HEK293 (cell line): Measurements from ENCODE around the gene RTN1.

ENCODE experiments used
- CTCF ChIA-PET: fragments of 350-600 bp; formaldehyde crosslinking; extraction: SDS; loops from one replicate; lab custom pipeline; 2021; ENCODE audit warnings: antibody characterized with exemption; lab: Yijun Ruan, JAX
- POLR2A ChIA-PET: fragments of 300-600 bp; formaldehyde crosslinking; extraction: SDS; loops from one replicate; lab custom pipeline; 2020; ENCODE audit warnings: antibody characterized with exemption, inconsistent platforms; lab: Yijun Ruan, JAX
- H3K27ac ChIP-seq: fragments of 200-500 bp; sonication (Bioruptor generic); 2 replicates; pipeline ENCODE4 v1.5.1; 2014; ENCODE audit warnings: low read depth, low read length, control low read depth, inconsistent platforms; ENCODE audit errors: extremely low read depth
- H3K36me3 ChIP-seq, 2 experiments: fragments of 200-500 bp in 1 of 2; sonication (Bioruptor generic) in 1 of 2; 1 replicate in 1 of 2; 2 replicates in 1 of 2; pipeline ENCODE4 v1.5.1; 2014 to 2017; ENCODE audit warnings: inconsistent platforms in 2 of 2, low read length in 2 of 2; ENCODE audit not compliant: control insufficient read depth in 2 of 2, insufficient read depth in 1 of 2
- H3K4me1 ChIP-seq: fragments of 200-500 bp; sonication (Bioruptor generic); 2 replicates; pipeline ENCODE4 v1.5.1; 2014; ENCODE audit warnings: mild to moderate bottlenecking, low read length, inconsistent platforms; ENCODE audit not compliant: control insufficient read depth, insufficient read depth
- H3K4me3 ChIP-seq: 2 replicates; pipeline ENCODE4 v1.5.1; 2011; ENCODE audit warnings: low read depth, mild to moderate bottlenecking, control low read depth, low read length, moderate library complexity
- H3K9me3 ChIP-seq: fragments of 200-500 bp; sonication (Bioruptor generic); 2 replicates; pipeline ENCODE4 v1.5.1; 2014; ENCODE audit warnings: low read depth, low read length, inconsistent platforms; ENCODE audit not compliant: control insufficient read depth, insufficient read depth
- AEBP2 ChIP-seq: fragments of 450-650 bp; formaldehyde crosslinking; IDR thresholded peaks from 2 replicates; pipeline ENCODE4 v1.5.1; 2016; ENCODE audit warnings: missing biosample characterization, missing genetic modification characterization, borderline replicate concordance
- FEZF1 ChIP-seq: fragments of 450-650 bp; formaldehyde crosslinking; IDR thresholded peaks from 2 replicates; pipeline ENCODE4 v1.5.1; 2016; ENCODE audit warnings: missing biosample characterization, missing genetic modification characterization
- HOXA7 ChIP-seq: sonication (generic); formaldehyde crosslinking; IDR thresholded peaks from 2 replicates; pipeline ENCODE4 v1.8.1; 2022; ENCODE audit warnings: missing genetic modification reagents, borderline replicate concordance
- ZBTB10 ChIP-seq: fragments of 450-650 bp; formaldehyde crosslinking; IDR thresholded peaks from 2 replicates; pipeline ENCODE4 v1.5.1; 2016; ENCODE audit warnings: missing biosample characterization, missing genetic modification characterization
- ZNF10 ChIP-seq: fragments of 450-650 bp; formaldehyde crosslinking; IDR thresholded peaks from 2 replicates; pipeline ENCODE4 v1.5.1; 2017; ENCODE audit warnings: missing biosample characterization, missing genetic modification characterization
- ZNF138 ChIP-seq: fragments of 450-650 bp; formaldehyde crosslinking; IDR thresholded peaks from 2 replicates; pipeline ENCODE4 v1.5.1; 2016; ENCODE audit warnings: missing biosample characterization, missing genetic modification characterization, borderline replicate concordance
- ZNF155 ChIP-seq: fragments of 450-650 bp; formaldehyde crosslinking; IDR thresholded peaks from 2 replicates; pipeline ENCODE4 v1.5.1; 2016; ENCODE audit warnings: missing biosample characterization, missing genetic modification characterization
- ZNF211 ChIP-seq: fragments of 450-650 bp; formaldehyde crosslinking; IDR thresholded peaks from 2 replicates; pipeline ENCODE4 v1.5.1; 2016; ENCODE audit warnings: low read depth, missing biosample characterization, missing genetic modification characterization
- ZNF223 ChIP-seq: fragments of 450-650 bp; formaldehyde crosslinking; IDR thresholded peaks from 2 replicates; pipeline ENCODE4 v1.5.1; 2016; ENCODE audit warnings: missing biosample characterization, missing genetic modification characterization
- ZNF239 ChIP-seq: fragments of 450-650 bp; formaldehyde crosslinking; IDR thresholded peaks from 2 replicates; pipeline ENCODE4 v1.5.1; 2016; ENCODE audit warnings: missing biosample characterization, missing genetic modification characterization
- ZNF366 ChIP-seq: fragments of 450-650 bp; formaldehyde crosslinking; conservative IDR thresholded peaks from 2 replicates; pipeline ENCODE4 v1.5.1; 2016; ENCODE audit warnings: missing biosample characterization, missing genetic modification characterization
- ZNF433 ChIP-seq: fragments of 450-650 bp; formaldehyde crosslinking; IDR thresholded peaks from 2 replicates; pipeline ENCODE4 v1.5.1; 2016; ENCODE audit warnings: missing biosample characterization, missing genetic modification characterization, low read depth
- ZNF548 ChIP-seq: fragments of 450-650 bp; formaldehyde crosslinking; IDR thresholded peaks from 2 replicates; pipeline ENCODE4 v1.5.1; 2016; ENCODE audit warnings: missing biosample characterization, missing genetic modification characterization
- ZNF626 ChIP-seq: fragments of 450-650 bp; sonication (Bioruptor Pico); formaldehyde crosslinking; IDR thresholded peaks from 2 replicates; pipeline ENCODE4 v1.5.1; 2018; ENCODE audit warnings: missing biosample characterization, missing genetic modification characterization, inconsistent platforms
- ZNF645 ChIP-seq: fragments of 450-650 bp; formaldehyde crosslinking; IDR thresholded peaks from 2 replicates; pipeline ENCODE4; 2016; ENCODE audit warnings: missing biosample characterization, missing genetic modification characterization
- ZNF704 ChIP-seq: fragments of 450-650 bp; formaldehyde crosslinking; IDR thresholded peaks from 2 replicates; pipeline ENCODE4 v1.5.1; 2016; ENCODE audit warnings: missing biosample characterization, missing genetic modification characterization
- ZNF707 ChIP-seq: fragments of 450-650 bp; formaldehyde crosslinking; IDR thresholded peaks from 2 replicates; pipeline ENCODE4 v1.5.1; 2016; ENCODE audit warnings: missing biosample characterization, missing genetic modification characterization
- ZNF791 ChIP-seq: fragments of 450-650 bp; formaldehyde crosslinking; IDR thresholded peaks from 2 replicates; pipeline ENCODE4 v1.5.1; 2016; ENCODE audit warnings: missing biosample characterization, missing genetic modification characterization

RTN1 gene

GRCh38 chr14:59627011-59627520, 243.5 kb downstream of the RTN1 start:
- ChIA-PET CTCF (interaction anchor here (0.5 to 1.5 kb wide), 4 partner anchors 9 to 648 kb away, joined by 3 to 4 read pairs (median 4); no protein-coding TSS in a partner anchor), POLR2A (no interaction called here)
- Histone ChIP-seq H3K4me3 (no peak overlapping the region), H3K27ac (no peak overlapping the region), H3K36me3 (no peaks in the 10 kb centered on the region), H3K9me3 (no peaks in the 10 kb centered on the region), H3K4me1 (peaks cover 11% of the 10 kb centered on the region)
- TF ChIP-seq ZNF138 (no peak), ZNF433 (no peak), ZNF704 (no peak), FEZF1 (no peak), ZNF10 (tag by site-specific recombination) (no peak), ZNF155 (tag by site-specific recombination) (no peak), ZNF626 (no peak), ZNF791 (tag by site-specific recombination) (no peak)

- Histone ChIP-seq H3K9me3 (no peaks in the 10 kb centered on the region), H3K27ac (no peak overlapping the region), H3K4me3 (no peak overlapping the region), H3K4me1 (no peaks in the 10 kb centered on the region; the same call in 1 of the 2 replicates), H3K36me3 (no peaks in the 10 kb centered on the region)
- no peak for TF ChIP-seq ZNF211 (tag by site-specific recombination)
- TF ChIP-seq ZNF645 (tag by site-specific recombination) = no peak
- no peak for TF ChIP-seq ZNF366 (tag by site-specific recombination)
- ChIA-PET POLR2A (no interaction called here), CTCF (interaction anchor here (1.2 to 1.9 kb wide), 3 partner anchors 10 to 111 kb away, joined by 3 to 8 read pairs (median 7); partner anchors contain the start of gene CCDC175)
Observed at GRCh38 chr14:59622631-59623030, 247.9 kb downstream of the RTN1 start.

- Histone ChIP-seq H3K4me3 (no peak overlapping the region), H3K4me1 (no peaks in the 10 kb centered on the region; the same call in 1 of the 2 replicates), H3K9me3 (no peaks in the 10 kb centered on the region), H3K36me3 (no peaks in the 10 kb centered on the region), H3K27ac (no peak overlapping the region)
- no peak for TF ChIP-seq HOXA7 (CRISPR knock-in tag)
- no peak for TF ChIP-seq ZNF548 (tag by site-specific recombination)
- TF ChIP-seq ZBTB10 = no peak
- TF ChIP-seq ZNF239 (tag by site-specific recombination) = no peak
- TF ChIP-seq ZNF707 (tag by site-specific recombination) = no peak
- no peak for TF ChIP-seq ZNF223 (tag by site-specific recombination)
- no peak for TF ChIP-seq AEBP2 (tag by site-specific recombination)
- CTCF ChIA-PET = interaction anchor here (0.6 kb wide), 1 partner anchor 146 kb away, joined by 4 read pairs; no protein-coding TSS in a partner anchor
- POLR2A ChIA-PET = no interaction called here
Observed at GRCh38 chr14:59619061-59619460, 251.5 kb downstream of the RTN1 start.
